HEK293 (cell line): Measurements from ENCODE around the gene KCNJ14.
"Not testable (repeated sequence)": the region's sequence is repeated elsewhere in the genome, so short reads cannot be mapped to it uniquely, and the experiment has no call there.

Experiments
- BCL11B ChIP-seq: fragments of 450-650 bp; formaldehyde crosslinking; IDR thresholded peaks from 2 replicates; pipeline ENCODE4 v1.5.1; 2016; ENCODE audit warnings: low read depth, missing biosample characterization, missing genetic modification characterization
- CTCF ChIP-seq: fragments of 450-650 bp; formaldehyde crosslinking; IDR thresholded peaks from 2 replicates; pipeline ENCODE4 v1.5.1; 2016; ENCODE audit warnings: missing biosample characterization, missing genetic modification characterization
- ELK4 ChIP-seq: IDR thresholded peaks from 2 replicates; pipeline ENCODE4 v1.6.1; 2011; ENCODE audit warnings: mild to moderate bottlenecking, low read depth, low read length, borderline replicate concordance
- ZBTB1 ChIP-seq: fragments of 450-650 bp; formaldehyde crosslinking; IDR thresholded peaks from 2 replicates; pipeline ENCODE4 v1.5.1; 2016; ENCODE audit warnings: missing biosample characterization, missing genetic modification characterization
- ZNF133 ChIP-seq: fragments of 450-650 bp; formaldehyde crosslinking; IDR thresholded peaks from 2 replicates; pipeline ENCODE4 v1.5.1; 2016; ENCODE audit warnings: missing biosample characterization, missing genetic modification characterization
- ZNF24 ChIP-seq: fragments of 450-650 bp; formaldehyde crosslinking; IDR thresholded peaks from 2 replicates; pipeline ENCODE4 v1.5.1; 2016; ENCODE audit warnings: missing biosample characterization, missing genetic modification characterization
- ZNF324 ChIP-seq: fragments of 450-650 bp; formaldehyde crosslinking; IDR thresholded peaks from 2 replicates; pipeline ENCODE4 v1.5.1; 2016; ENCODE audit warnings: missing biosample characterization, missing genetic modification characterization
- ZNF394 ChIP-seq: fragments of 450-650 bp; formaldehyde crosslinking; IDR thresholded peaks from 2 replicates; pipeline ENCODE4 v1.5.1; 2016; ENCODE audit warnings: missing biosample characterization, missing genetic modification characterization, mild to moderate bottlenecking, moderate library complexity, borderline replicate concordance
- ZNF777 ChIP-seq: fragments of 450-650 bp; formaldehyde crosslinking; IDR thresholded peaks from 2 replicates; pipeline ENCODE4 v1.5.1; 2017; ENCODE audit warnings: missing biosample characterization, missing genetic modification characterization, borderline replicate concordance
- TF ChIP-seq, protein P1 (sequence below): fragments of 450-650 bp; formaldehyde crosslinking; IDR thresholded peaks from 2 replicates; pipeline ENCODE4 v1.5.1; 2016; ENCODE audit warnings: missing biosample characterization, missing genetic modification characterization

- TF ChIP-seq ZNF394; ELK4; ZNF324 (tag by site-specific recombination); ZBTB1 (tag by site-specific recombination); BCL11B (tag by site-specific recombination); ZNF777 (tag by site-specific recombination); ZNF133; ZNF24 (tag by site-specific recombination); CTCF (tag by site-specific recombination): not testable (repeated sequence)
- TF ChIP-seq, protein P1, sequence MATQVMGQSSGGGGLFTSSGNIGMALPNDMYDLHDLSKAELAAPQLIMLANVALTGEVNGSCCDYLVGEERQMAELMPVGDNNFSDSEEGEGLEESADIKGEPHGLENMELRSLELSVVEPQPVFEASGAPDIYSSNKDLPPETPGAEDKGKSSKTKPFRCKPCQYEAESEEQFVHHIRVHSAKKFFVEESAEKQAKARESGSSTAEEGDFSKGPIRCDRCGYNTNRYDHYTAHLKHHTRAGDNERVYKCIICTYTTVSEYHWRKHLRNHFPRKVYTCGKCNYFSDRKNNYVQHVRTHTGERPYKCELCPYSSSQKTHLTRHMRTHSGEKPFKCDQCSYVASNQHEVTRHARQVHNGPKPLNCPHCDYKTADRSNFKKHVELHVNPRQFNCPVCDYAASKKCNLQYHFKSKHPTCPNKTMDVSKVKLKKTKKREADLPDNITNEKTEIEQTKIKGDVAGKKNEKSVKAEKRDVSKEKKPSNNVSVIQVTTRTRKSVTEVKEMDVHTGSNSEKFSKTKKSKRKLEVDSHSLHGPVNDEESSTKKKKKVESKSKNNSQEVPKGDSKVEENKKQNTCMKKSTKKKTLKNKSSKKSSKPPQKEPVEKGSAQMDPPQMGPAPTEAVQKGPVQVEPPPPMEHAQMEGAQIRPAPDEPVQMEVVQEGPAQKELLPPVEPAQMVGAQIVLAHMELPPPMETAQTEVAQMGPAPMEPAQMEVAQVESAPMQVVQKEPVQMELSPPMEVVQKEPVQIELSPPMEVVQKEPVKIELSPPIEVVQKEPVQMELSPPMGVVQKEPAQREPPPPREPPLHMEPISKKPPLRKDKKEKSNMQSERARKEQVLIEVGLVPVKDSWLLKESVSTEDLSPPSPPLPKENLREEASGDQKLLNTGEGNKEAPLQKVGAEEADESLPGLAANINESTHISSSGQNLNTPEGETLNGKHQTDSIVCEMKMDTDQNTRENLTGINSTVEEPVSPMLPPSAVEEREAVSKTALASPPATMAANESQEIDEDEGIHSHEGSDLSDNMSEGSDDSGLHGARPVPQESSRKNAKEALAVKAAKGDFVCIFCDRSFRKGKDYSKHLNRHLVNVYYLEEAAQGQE (tag by site-specific recombination): not testable (repeated sequence)
Measured at GRCh38 chr19:48486706-48487105, 31.3 kb downstream of the KCNJ14 start.
